ENCODE results near the gene PCDHGB2.
A peak's percentile ranks its signal among the peaks of the same experiment; 100 is the strongest.
"Not testable (repeated sequence)": the region's sequence is repeated elsewhere in the genome, so short reads cannot be mapped to it uniquely, and the experiment has no call there.

Gene PCDHGB2

DNA sequence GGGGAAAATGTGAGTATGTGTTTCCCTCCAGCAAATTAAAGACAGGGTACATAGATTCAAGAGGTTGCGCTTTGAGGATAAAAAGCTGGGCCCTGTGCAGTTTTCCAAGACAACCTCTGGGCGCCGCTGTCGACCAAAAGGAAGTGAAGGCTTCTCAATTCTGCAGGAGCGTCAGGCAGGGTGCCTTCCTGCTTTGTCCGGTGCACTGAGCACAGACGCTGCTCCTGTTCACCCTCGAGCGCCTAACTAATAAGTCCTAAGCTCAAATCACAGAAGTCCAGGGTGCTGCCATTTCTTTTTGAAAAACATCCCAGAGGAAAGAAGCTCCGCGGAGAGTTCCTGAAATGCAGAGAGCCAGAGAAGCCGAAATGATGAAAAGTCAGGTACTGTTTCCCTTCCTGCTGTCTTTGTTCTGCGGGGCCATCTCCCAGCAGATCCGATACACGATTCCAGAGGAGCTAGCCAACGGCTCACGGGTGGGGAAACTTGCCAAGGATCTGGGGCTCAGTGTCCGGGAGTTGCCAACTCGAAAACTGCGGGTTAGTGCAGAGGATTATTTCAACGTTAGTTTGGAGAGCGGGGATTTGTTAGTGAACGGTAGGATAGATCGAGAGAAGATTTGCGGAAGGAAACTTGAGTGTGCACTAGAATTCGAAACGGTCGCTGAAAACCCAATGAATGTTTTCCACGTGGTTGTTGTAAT, 9.7 kb upstream of the PCDHGB2 start, which contains the start of gene PCDHGB1:
Gene PCDHGB1 (plus strand): TSS at position 183 of the 703 bp plus-strand sequence. CDS start 162 bp downstream, at position 345.
- no peak for DNase-seq (ENCODE audit: low read depth in 2 of 3, low spot score in 1 of 3)

DNA sequence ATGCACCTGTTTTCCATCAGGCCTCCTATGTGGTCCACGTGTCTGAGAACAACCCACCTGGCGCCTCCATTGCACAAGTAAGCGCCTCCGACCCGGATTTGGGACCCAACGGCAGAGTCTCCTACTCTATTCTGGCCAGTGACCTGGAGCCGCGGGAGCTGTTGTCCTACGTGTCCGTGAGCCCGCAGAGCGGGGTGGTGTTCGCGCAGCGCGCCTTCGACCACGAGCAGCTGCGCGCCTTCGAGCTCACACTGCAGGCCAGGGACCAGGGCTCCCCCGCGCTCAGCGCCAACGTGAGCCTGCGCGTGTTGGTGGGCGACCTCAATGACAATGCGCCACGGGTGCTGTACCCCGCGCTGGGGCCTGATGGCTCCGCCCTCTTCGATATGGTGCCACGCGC, 8.2 kb upstream of the PCDHGB2 start:
- DNase-seq (ENCODE audit: low read depth in 2 of 3, low spot score in 1 of 3) = no peak

DNA sequence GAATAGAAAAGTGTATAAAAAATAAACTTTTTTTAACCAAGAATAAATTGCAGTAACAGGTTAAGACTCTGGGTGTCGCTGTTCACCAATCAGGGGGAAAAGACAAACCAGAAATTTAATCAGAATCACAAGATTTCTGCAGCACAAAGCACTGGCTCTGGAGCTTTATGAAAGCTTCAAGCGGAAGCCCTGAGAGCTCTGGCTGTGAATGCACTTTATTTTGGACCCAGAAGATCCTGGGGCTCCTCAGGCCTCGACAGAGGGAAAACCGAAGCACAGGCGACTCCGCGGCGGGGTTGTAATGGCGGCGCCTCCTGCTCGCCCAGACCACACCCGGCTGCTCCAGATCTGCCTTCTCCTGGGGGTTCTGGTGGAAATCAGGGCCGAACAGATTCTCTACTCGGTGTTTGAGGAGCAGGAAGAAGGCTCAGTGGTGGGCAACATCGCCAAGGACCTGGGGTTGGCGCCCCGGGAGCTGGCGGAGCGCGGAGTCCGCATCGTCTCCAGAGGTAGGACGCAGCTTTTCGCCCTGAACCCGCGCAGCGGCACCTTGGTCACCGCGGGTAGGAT, 4.8 kb upstream of the PCDHGB2 start, which contains the start of gene PCDHGA4:
Gene PCDHGA4 (plus strand): TSS at position 122 of the 570 bp plus-strand sequence. CDS start 87 bp downstream, at position 209.
- DNase-seq (ENCODE audit: low read depth in 2 of 3, low spot score in 1 of 3) = no peak

DNA sequence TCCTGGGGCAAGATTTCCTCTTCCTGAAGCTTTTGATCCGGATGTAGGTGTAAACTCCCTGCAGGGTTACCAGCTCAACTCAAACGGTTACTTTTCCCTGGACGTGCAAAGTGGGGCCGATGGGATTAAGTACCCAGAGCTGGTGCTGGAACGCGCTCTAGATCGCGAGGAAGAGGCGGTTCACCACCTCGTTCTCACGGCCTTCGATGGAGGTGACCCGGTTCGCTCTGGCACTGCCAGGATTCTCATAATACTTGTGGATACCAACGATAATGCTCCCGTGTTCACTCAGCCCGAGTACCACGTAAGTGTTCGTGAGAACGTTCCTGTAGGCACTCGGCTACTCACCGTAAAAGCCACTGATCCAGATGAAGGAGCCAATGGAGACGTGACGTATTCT, 4.2 kb upstream of the PCDHGB2 start:
- DNase-seq (ENCODE audit: low read depth in 2 of 3, low spot score in 1 of 3) = no peak

DNA sequence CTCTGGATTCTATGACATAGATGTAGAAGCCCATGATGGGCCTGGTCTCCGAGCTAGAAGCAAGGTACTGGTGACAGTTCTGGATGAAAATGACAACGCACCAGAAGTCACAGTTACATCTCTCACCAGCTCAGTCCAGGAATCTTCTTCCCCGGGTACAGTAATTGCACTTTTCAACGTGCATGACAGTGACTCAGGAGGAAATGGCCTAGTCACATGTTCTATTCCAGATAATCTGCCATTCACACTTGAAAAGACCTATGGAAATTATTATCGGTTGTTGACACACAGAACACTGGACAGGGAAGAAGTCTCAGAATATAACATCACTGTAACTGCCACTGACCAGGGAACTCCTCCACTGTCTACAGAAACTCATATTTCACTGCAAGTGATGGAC, 3.7 kb upstream of the PCDHGB2 start:
- no peak for DNase-seq (ENCODE audit: low read depth in 2 of 3, low spot score in 1 of 3)

DNA sequence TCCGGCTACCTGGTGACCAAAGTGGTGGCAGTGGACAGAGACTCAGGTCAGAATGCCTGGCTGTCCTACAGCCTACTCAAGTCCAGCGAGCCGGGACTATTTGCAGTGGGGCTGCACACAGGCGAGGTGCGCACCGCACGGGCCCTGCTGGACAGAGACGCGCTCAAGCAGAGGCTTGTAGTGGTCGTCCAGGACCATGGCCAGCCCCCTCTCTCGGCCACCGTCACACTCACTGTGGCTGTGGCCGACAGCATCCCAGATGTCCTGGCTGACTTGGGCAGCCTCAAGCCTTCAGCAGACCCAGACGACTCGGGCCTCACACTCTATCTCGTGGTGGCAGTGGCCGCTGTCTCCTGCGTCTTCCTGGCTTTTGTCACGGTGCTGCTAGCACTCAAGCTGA, 2.8 kb upstream of the PCDHGB2 start:
- no peak for DNase-seq (ENCODE audit: low read depth in 2 of 3, low spot score in 1 of 3)

DNA sequence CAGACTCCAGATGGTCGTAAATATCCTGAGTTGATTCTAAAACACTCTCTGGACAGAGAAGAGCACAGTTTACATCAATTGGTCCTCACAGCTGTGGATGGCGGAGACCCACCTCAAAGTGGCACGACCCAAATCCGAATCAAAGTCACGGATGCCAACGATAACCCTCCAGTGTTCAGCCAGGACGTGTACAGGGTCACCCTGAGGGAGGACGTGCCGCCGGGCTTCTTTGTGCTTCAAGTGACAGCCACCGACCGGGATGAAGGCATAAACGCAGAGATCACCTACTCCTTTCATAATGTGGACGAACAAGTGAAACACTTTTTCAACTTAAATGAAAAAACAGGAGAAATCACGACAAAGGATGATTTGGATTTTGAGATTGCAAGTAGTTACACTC, 891 bp downstream of the PCDHGB2 start:
- no peak for DNase-seq (ENCODE audit: low read depth in 2 of 3, low spot score in 1 of 3)

DNA sequence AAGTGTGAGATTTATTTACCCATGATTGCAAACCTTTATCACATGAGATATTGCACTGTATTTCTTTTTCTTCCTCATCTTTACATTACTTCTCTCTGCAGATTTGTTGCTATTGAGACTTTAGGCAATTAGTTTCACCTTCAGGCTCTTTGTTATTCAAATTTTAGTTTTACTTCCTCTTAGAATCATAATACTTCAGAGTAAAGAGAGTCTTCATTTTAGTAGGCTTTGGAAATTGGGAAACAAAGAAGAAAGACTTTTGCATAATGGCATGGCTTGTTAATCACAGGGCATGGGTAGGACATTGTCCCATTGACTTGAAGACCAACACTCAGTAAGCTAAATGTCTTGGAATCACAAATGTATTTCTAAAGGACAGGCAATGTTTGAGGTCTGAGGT, 2.9 kb downstream of the PCDHGB2 start:
- no peak for DNase-seq (ENCODE audit: low read depth in 2 of 3, low spot score in 1 of 3)

DNA sequence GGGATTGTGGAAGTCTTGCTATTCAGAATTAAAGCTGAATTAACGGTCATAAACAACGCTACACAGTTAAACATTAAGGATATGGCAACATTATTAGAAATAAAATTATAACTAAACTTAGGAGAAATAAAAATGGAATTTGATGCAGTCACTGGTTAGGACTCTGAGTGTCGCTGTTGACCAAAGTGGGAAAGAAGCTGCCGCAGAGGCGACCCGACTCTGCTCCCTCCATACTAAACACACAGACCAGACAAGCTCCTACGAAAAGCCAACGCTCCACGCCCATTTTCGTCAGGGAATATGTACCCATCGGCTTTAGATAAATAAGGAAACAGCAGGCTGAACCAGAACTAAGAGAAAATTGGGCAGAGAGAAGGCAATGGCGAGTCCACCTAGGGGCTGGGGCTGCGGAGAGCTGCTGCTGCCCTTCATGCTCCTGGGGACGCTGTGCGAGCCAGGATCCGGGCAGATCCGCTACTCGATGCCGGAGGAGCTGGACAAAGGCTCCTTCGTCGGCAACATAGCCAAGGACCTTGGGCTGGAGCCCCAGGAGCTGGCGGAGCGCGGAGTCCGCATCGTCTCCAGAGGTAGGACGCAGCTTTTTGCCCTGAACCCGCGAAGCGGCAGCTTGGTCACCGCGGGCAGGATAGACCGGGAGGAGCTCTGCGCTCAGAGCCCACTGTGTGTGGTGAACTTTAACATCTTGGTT, 4.3 kb downstream of the PCDHGB2 start, which contains the start of gene PCDHGA5:
Gene PCDHGA5 (plus strand): TSS at position 211 of the 709 bp plus-strand sequence. CDS start 169 bp downstream, at position 380.
- DNase-seq (ENCODE audit: low read depth in 2 of 3, low spot score in 1 of 3) = no peak

DNA sequence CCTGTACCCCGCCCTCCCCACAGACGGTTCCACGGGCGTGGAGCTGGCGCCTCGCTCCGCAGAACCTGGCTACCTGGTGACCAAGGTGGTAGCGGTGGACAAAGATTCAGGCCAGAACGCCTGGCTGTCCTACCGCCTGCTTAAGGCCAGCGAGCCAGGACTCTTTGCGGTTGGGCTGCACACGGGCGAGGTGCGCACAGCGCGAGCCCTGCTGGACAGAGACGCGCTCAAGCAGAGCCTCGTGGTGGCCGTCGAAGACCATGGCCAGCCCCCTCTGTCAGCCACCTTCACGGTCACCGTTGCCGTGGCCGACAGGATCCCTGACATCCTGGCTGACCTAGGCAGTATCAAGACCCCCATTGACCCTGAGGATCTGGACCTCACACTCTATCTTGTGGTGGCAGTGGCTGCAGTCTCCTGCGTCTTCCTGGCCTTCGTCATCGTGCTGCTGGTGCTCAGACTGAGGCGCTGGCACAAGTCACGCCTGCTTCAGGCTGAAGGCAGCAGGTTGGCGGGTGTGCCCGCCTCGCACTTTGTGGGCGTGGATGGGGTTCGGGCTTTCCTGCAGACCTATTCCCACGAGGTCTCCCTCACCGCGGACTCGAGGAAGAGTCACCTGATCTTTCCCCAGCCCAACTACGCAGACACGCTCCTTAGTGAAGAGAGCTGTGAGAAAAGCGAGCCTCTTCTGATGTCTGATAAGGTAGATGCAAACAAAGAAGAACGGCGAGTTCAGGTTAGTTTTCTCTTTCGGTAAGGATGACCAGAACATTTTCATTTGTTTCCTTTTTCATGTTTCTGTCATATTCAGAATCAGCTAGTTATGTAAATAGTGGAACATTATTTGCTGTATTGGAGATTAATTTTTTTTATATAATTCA, 6.5 kb downstream of the PCDHGB2 start:
- no peak for DNase-seq (ENCODE audit: low read depth in 2 of 3, low spot score in 1 of 3)

DNA sequence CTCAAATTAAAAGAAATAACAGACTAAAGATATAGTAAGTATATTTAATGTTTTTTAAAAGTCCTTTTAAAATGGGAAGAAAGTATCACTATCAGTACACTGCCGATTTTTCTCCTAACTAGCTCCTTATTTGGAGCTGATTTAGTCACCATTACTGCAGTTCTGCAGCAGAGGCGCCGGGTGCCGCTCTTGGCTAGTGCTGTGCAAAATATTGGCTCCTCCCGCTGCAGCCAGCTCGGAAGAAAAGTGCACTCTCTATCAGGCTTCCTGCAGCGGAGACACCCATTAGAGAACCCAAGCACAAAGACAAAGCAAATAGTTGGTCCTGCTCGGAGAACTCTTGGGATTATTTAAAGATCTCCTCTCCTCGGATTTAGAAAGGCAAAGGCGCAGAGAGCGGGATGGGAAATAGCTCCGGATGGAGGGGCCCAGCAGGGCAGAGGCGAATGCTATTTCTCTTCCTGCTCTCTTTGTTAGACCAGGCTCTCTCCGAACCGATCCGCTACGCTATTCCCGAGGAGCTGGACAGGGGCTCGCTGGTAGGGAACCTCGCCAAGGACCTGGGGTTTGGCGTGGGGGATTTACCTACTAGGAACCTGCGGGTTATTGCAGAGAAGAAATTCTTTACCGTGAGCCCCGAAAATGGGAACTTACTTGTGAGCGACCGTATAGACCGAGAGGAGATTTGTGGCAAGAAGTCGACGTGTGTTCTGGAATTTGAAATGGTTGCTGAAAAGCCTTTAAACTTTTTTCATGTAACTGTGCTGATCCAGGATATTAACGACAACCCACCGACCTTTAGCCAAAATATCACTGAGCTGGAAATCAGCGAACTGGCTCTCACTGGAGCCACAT, 10.4 kb downstream of the PCDHGB2 start, which contains the start of gene PCDHGB3:
Gene PCDHGB3 (plus strand): TSS at position 249 of the 855 bp plus-strand sequence. CDS start 153 bp downstream, at position 402.
- DNase-seq (ENCODE audit: low read depth in 2 of 3, low spot score in 1 of 3) = peak in 1 of 3 donors; percentile 12

DNA sequence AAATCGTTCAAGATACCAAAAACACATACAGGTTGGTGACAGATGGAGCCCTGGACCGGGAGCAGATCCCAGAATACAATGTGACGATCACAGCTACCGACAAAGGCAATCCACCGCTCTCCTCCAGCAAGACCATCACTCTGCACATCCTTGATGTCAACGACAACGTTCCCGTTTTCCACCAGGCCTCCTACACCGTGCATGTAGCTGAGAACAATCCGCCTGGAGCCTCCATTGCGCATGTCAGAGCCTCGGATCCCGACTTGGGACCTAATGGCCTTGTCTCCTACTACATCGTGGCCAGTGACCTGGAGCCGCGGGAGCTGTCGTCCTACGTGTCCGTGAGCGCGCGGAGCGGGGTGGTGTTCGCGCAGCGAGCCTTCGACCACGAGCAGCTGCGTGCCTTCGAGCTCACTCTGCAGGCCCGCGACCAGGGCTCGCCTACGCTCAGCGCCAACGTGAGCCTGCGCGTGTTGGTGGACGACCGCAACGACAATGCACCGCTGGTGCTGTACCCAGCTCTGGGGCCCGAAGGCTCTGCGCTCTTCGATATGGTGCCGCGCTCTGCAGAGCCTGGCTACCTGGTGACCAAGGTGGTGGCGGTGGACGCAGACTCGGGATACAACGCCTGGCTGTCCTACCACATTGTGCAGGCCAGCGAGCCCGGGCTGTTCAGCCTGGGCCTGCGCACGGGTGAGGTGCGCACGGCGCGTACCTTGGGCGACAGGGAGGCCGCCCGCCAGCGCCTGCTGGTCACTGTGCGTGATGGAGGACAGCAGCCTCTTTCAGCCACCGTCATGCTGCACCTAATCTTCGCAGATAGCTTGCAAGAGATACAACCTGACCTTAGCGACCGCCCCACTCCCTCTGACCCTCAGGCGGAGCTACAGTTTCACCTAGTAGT, 12.0 kb downstream of the PCDHGB2 start:
- no peak for DNase-seq (ENCODE audit: low read depth in 2 of 3, low spot score in 1 of 3)

DNA sequence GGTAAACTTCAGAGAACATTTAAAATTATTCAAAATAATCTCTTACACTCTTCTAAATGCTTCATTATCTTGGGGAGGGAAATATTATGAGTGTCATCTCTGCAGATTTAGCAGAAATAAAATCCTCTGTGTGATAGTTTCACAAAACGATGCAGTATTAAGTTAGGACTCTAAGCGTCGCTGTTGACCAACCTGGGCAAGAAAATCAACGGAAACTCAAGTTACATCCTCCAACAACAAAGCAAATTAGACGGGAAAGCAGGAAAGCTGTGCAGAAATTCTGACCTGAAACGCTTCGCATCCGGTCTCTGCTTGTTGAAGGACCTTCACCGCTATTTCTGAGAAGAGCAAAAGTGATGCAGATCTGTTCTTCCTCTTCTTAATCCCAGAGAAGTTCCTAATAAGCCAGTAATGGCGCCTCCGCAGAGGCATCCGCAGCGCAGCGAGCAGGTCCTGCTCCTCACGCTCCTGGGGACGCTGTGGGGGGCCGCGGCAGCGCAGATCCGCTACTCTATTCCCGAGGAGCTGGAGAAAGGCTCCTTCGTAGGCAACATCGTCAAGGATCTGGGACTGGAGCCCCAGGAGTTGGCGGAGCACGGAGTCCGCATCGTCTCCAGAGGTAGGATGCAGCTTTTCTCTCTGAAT, 14.0 kb downstream of the PCDHGB2 start, which contains the start of gene PCDHGA6:
Gene PCDHGA6 (plus strand): TSS at position 219 of the 645 bp plus-strand sequence. CDS start 193 bp downstream, at position 412.
- DNase-seq (ENCODE audit: low read depth in 2 of 3, low spot score in 1 of 3) = no peak

DNA sequence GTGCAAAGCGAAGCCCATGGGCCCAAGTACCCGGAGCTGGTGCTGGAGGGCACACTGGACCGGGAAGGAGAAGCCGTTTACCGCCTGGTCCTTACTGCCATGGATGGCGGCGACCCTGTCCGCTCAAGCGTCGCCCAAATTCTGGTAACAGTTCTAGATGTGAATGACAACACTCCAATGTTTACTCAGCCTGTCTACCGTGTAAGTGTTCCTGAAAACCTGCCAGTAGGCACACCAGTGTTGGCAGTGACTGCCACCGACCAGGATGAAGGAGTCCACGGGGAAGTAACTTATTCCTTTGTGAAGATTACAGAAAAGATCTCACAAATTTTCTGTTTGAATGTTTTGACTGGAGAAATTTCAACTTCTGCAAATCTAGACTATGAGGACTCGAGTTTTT, 14.8 kb downstream of the PCDHGB2 start:
- DNase-seq (ENCODE audit: low read depth in 2 of 3, low spot score in 1 of 3) = no peak

DNA sequence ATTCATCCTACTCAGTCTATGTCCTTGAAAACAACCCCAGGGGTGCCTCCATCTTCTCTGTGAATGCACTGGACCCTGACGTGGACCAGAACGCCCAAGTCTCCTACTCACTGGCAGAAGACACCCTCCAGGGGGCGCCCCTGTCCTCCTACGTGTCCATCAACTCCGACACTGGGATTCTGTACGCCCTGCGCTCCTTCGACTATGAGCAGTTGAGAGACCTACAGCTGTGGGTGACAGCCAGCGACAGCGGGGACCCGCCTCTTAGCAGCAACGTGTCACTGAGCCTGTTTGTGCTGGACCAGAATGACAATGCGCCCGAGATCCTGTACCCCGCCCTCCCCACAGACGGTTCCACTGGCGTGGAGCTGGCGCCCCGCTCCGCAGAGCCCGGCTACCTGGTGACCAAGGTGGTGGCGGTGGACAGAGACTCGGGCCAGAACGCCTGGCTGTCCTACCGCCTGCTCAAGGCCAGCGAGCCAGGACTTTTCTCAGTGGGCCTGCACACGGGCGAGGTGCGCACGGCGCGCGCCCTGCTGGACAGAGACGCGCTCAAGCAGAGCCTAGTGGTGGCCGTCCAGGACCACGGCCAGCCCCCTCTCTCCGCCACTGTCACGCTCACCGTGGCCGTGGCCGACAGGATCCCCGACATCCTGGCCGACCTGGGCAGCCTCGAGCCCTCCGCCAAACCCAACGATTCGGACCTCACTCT, 15.8 kb downstream of the PCDHGB2 start:
- not testable (repeated sequence) for DNase-seq (ENCODE audit: low read depth in 2 of 3, low spot score in 1 of 3)

DNA sequence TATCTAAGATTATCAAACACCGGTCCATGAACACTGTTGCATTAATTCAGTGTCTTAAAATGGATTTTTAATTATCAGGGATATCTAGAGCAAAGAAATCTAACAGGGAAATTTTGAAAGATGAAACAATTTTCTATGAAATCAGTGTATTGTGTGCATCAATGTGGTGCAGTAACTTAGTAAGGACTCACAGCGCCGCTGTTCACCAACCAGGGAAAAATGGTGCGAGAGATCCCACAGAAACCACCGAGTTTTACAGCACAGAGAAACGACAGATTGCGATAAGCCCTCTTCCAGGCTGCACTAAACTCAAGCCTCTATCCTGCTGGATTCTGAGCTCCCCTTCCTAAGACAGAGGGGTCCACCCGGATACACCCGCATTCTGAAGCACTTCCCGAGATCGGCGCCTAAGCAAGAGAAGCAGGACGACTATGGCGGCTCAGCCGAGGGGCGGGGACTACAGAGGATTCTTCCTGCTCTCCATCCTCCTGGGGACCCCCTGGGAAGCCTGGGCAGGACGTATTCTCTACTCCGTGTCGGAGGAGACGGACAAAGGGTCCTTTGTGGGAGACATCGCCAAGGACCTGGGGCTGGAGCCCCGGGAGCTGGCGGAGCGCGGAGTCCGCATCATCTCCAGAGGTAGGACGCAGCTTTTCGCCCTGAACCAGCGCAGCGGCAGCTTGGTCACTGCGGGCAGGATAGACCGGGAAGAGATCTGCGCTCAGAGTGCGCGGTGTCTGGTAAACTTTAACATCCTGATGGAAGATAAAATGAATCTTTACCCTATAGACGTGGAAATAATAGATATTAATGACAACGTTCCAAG, 22.9 kb downstream of the PCDHGB2 start, which contains the start of gene PCDHGA7:
Gene PCDHGA7 (plus strand): TSS at position 274 of the 826 bp plus-strand sequence. CDS start 158 bp downstream, at position 432.
- no peak for DNase-seq (ENCODE audit: low read depth in 2 of 3, low spot score in 1 of 3)

DNA sequence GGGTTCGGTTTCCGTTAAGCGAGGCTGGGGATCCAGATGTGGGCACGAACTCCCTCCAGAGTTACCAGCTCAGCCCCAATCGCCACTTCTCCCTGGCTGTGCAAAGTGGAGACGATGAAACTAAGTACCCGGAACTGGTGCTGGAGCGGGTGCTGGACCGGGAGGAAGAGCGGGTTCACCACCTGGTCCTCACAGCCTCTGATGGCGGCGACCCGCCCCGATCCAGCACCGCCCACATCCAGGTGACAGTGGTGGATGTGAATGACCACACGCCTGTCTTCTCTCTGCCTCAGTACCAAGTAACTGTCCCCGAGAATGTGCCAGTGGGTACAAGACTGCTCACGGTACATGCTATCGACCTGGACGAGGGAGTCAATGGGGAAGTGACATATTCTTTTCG, 23.6 kb downstream of the PCDHGB2 start:
- no peak for DNase-seq (ENCODE audit: low read depth in 2 of 3, low spot score in 1 of 3)

Measured in stimulated activated CD4-positive, alpha-beta T cell treated with anti-CD3 and anti-CD28 coated beads, Interleukin-12 subunit alpha, Interleukin-12 subunit beta, amount 100 ng/mL, for 48 hours (primary cell).